Activated T-cell treated with anti-CD3 and anti-CD28 coated beads for 48 hours (primary cell): Measurements from ENCODE around the gene GRAMD4.

Experiments used
- DNase-seq: peaks from one replicate; pipeline ENCODE4 v3.0.0-alpha.2; 2020; ENCODE audit warnings: low read depth

The GRAMD4 gene

GRCh38 chr22:46655861-46656608 is 35.8 kb downstream of the GRAMD4 start:
- no peak for DNase-seq

- DNase-seq = no peak
Observed at GRCh38 chr22:46656856-46657654, 36.9 kb downstream of the GRAMD4 start.

- DNase-seq = no peak
Observed at GRCh38 chr22:46657655-46657953, 37.4 kb downstream of the GRAMD4 start.

- no peak for DNase-seq
Observed at GRCh38 chr22:46657996-46658947, 38.1 kb downstream of the GRAMD4 start.

GRCh38 chr22:46659059-46659790 is 39.0 kb downstream of the GRAMD4 start:
- DNase-seq = no peak

- no peak for DNase-seq
Observed at GRCh38 chr22:46659791-46660186, 39.6 kb downstream of the GRAMD4 start.

- no peak for DNase-seq
Observed at GRCh38 chr22:46660604-46661201, 40.5 kb downstream of the GRAMD4 start.

GRCh38 chr22:46661221-46661851 is 41.1 kb downstream of the GRAMD4 start:
- no peak for DNase-seq

GRCh38 chr22:46662226-46662625 is 42.0 kb downstream of the GRAMD4 start:
- no peak for DNase-seq

GRCh38 chr22:46663001-46663400 is 42.8 kb downstream of the GRAMD4 start:
- no peak for DNase-seq

GRCh38 chr22:46663436-46664100 is 43.4 kb downstream of the GRAMD4 start:
- no peak for DNase-seq

GRCh38 chr22:46664301-46664855 is 44.2 kb downstream of the GRAMD4 start:
- no peak for DNase-seq

- no peak for DNase-seq
Observed at GRCh38 chr22:46665151-46665695, 45.0 kb downstream of the GRAMD4 start.

GRCh38 chr22:46665751-46666280 is 45.6 kb downstream of the GRAMD4 start:
- no peak for DNase-seq

GRCh38 chr22:46666577-46667244 is 46.5 kb downstream of the GRAMD4 start:
- DNase-seq = no peak

GRCh38 chr22:46667245-46667623 is 47.0 kb downstream of the GRAMD4 start:
- DNase-seq = no peak

- no peak for DNase-seq
Observed at GRCh38 chr22:46668116-46668515, 47.9 kb downstream of the GRAMD4 start.

- DNase-seq = no peak
Observed at GRCh38 chr22:46669201-46669600, 49.0 kb downstream of the GRAMD4 start.
